Inflammatory macrophage treated with lipopolysaccharide for 1 hour (primary cell): ENCODE results near the gene SP140.
A peak's percentile ranks its signal among the peaks of the same experiment; 100 is the strongest.

Experiments used
- DNase-seq, 2 donors: peaks; one replicate each; pipeline ENCODE4 v3.0.0-alpha.2; 2020 to 2022

SP140 gene

DNA sequence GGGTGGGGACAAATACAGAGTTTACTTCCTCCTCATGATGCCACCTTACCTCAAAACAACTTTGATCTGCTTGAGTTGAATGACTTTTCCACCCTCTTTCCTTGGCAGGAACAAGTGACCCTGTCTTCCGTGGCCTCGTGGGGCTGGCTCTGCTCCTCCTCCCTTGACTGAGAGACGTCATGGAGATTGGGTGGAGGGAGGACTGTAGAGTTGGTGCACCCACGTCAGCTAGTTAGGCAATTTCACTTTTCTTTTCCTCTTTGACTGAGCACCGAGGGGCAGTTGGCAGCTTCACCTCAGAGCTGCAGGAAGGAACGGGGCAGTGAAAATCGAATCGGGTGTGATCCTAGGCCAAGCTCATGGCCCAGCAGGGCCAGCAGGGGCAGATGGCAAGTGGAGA lies at the start of gene SP140:
TSS of gene SP140 (plus strand) at position 251 of the 400 bp plus-strand sequence. CDS start at position 360, 109 bp downstream.
- DNase-seq = peak; percentile 86 to 91

DNA sequence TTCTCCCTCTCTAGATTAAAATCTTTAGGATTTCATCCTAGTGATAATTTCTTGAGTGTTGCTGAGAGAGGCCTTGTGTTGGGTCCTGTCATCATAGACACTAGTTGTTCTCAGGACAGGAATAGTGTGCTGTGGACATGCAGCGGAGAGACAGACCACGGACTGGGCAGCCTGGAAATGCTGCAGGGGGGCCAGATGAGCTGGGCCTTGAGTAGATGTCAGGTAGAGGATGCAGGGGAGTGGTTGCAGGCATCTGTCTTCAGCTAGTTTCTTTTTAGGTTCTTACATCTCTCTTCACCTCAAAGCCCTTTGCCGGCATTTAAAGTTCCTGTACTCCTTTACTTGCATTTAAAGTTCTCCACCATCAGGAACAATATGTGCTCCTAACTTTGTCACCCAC lies 48.5 kb upstream of the SP140 start:
- DNase-seq = no peak

DNA sequence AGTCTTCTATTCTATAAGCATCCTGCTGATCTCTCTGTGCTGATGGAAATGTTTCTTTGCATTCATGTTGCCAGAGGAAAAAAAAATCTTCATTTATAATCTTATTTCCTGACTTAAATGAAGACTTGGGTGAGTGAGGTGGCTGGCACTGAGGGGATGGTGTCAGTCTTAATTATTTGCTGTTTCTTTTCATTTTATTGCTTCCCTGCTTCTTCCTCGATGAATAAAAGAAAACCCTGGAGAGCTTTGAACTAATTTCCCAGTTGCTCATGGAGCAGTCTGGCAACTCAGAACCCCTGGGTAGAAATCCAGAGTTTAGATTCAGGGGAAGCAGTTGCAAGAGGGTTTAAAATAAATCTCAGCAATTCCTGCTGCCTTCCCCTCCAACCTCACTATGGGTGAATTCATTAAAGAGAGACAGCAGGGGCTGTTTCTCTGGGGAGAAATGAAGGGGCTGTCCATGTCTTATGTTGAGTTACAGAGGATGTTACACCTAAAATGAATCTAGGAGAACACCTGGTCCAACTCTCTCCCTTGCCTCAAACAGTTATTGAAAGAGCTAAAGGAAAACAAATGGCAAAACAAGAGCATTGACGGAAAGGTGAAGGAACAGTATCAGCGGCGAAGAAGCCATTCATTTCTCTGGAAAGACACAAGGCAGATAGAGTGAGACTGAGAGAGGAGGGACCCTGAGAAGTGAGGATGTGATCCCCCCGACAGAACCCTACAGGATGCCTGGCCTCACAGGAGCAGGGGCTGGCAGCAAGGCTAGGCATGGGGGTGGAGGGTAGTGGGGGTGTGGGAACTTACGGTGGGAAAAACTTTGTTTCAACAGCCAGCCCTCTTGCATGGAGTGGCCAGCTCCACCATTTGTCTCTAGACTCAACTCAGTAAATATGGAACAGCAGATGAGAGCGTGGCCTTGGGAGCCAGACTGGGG lies 46.7 kb upstream of the SP140 start:
- no peak for DNase-seq

DNA sequence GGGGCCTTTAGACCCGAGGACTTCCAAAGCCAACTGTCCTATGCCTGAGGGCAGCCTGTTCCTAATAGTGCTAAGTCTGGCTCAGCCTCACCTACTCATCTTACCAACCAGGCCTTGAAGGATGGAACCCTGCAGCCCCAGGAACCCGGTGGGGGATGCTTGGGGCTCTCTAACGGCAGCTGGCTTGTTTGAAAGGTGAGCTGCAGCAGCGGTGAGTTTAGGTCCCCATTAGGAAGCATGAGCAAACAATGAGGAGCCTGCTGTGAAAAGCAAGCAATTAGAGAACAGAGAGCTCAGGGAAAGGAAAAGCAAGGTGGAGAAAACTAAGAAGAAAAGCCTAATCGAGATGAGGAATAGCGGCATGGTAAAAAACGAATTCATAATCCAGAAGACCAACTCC lies 45.6 kb upstream of the SP140 start:
- DNase-seq = no peak

DNA sequence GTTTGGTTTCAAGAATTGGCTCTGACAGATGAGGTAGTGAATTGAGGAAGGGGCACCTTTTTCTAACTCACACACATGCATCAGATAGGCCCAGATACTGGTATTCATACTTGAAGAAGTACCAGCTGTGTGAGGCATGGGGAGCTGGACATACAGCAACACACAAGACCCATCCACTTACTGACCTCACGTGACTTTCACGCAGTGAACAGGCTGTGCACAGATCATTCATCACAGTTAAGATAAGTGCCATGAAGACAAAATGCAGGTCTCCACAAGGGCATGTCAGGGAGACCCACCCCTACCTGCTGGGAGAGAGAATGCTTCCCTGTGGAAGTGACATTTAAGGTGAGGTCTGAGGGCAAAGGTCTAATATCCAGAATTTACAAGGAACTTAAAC lies 44.3 kb upstream of the SP140 start:
- no peak for DNase-seq

DNA sequence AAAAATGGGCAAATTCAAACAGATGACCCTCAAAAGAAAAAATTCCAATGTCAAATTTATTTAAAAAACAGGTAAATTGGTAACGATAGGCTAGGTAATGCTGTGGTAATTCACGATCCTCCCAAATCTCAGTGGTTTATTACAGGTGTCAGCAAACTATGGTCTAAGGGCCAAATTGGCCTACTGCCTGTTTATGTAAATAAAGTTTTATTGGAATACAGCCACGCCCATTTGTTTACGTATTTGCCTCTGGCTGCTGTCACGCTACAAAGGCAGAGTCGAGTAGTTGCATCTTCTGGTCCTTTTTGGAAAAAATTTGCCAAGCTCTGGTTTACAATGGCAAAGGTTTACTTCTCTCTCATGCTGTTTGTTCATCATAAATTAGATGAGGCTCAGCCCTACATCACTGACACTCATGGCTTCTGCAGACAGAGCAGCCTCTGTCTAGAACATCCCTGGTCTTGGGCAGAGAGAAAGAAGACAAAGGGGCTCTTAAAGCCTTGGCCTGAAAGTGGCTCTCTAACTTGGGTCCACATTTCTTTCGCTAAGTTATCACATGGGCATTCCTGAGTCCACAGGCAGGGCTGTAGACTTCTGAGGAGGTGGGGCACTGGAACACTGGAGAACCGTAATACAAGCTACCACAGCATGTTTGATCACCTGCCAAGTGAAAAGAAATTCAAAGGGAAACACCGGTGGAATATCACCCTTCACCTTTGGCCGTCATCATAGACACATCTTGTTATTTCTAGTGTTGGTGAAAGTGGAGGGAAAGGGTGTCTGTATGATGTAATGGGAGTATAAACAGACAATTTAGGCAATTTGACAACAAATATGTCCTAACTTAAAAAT lies 40.6 kb upstream of the SP140 start:
- DNase-seq = no peak

DNA sequence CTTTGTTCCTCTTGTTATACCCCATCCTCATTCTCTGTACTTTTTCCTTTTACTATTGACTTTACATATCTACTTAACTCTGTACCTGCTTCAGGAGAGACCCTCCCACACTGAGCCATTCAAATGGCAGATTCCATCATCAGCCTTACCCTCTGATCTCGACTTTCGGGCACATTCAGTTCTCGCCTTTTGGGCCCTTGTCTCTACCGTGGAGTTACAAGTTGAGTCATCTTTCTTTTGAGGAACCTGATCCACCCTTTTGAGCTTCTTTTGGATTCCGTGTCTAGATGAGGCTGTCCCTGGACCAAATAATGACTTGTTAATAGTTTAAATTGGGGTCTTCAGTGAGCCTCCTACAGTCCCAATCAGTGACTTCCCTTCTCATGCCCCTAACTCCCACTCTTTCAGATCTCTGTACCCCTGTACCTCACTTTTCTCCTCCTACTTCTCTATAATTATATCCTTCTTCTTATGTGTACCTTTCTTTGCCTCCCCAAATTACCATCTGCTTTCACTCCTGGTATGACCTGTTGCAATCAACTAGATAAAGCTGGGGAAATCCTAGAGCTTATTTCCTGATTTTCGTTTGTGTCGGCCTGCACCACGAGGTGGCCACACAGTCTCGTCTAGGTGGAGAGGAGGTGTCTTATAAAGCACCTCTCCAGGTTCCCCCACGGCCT lies 23.0 kb upstream of the SP140 start:
- no peak for DNase-seq

DNA sequence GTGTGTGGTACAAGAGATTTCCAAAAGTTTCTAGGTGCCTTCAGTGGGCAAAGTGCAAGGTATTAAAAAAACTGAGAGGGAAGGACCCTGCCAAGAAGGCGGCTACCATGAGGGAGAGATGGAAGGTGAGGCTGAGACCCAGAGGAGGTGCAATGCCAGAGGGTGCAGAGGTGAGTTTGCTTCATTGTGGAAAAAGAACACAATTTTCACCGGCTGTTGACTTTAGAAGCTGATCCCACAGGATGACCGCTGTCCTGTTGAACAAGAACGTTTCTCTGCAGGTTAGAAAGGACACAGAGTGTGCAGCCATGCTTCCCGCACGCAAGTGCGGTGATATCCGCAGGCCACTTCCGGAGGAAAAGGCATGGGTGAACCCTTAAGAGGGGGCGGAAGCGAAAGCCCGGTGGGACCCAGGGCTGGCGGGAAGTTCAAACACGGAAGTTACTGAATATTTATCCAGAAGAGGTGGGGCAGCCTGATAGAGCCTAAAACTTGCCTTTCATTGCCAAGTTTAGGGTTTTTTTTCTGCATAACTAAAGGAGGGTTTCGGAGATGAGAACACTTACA lies 22.3 kb upstream of the SP140 start:
- no peak for DNase-seq

DNA sequence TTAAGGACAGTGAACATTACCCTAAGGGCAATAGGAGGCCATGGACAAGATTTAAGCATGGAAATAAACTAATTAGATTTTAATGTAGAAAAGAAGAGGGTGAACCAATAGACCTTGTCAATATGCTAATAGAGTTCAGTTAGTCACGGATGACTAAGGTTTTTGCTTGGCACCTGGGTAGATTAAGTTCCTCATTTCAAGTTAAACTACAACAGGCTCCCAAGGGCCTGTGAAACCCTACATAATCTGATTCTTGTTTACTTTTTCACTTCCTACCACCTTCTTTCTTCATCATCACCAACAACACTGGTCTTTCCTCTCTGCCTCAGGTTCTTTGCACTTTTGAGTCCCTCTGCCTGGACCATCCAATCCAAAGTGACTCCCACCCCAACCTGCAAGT lies 20.5 kb upstream of the SP140 start:
- no peak for DNase-seq

DNA sequence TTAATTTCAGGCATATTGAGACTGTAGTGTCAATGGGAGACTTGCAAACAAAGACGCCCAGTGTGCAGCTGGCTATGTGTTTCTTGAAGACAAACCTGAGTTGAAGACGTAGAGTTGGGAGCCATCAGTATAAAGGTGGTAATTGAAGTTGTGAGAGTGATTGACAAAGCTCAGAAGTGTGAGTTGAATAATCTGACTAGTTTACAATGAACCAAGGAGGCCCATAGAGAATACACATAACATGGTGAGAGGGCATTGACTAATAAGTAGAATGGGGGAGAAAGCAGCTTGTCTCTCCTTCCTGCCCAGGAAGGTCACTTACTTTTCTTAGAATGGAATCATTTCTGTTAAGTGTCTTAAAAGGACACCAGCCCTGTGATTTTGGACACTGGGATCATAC lies 19.8 kb upstream of the SP140 start:
- no peak for DNase-seq

DNA sequence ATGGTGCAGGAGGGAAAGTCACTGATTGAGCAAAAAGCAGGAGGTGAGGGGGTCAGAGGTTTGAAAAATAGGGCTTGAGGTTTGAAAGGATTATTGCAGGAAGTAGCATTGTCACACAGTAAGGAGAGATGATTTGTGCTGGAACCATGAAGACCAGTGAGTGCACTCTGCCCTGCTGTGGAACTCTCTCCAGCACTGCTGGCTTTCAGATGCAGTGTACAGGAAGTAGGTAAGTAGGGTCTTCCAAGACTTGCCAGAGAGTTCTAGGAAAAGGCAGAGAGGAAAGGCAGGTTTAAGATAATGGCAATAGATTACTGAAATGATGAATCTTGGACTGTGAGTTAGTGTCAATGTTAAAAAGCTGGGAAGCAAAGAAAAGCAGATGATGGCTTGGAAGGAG lies 17.0 kb upstream of the SP140 start:
- no peak for DNase-seq

DNA sequence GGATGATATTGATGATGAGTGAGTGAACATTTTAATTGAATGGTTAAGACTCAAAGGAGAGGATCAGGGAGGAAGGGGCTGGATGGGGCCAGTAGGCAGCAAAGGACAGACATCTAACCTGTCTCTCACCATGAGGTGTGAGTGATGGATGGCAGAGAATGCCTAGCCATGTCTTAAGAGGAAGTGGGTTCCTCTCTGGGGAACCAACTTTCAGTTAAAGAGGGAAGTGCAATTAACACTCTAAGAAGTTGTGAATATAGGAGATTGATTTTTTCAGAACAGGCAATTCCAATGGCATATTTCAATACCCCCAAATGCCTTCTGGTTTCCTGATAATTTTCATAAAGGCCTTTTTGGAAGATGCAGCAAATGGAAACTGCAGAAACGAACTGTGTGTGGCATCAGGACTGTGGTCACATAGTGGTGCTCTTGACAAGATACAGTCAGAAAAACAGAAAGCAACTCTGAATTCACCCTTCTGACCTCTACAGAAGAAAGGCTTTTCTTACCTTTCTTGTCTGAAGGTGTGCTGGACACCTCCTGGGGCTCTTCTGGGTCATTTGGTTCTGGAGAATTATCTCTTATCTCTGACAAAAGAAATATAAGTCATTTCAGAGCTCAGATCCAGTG lies 16.0 kb upstream of the SP140 start:
- DNase-seq = peak; percentile 15 to 53

DNA sequence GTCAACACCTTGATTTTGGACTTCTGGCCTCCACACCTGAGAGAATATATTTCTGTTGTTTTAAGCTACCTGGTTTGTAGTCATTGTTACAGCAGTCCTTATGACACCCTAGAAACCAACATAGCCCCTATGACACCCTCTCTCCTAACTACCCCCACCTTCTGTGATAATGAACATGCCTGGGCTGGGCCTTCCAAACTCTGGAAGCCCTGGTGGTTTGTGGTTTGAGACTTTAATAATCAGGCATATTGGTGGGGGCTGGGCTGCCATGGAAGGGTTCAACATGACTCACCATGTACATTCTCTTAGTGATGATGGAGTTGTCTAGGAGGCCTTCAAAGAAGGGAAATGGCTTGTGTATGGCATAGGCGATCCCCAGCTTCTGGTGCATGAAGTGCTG lies 9.0 kb upstream of the SP140 start:
- no peak for DNase-seq

DNA sequence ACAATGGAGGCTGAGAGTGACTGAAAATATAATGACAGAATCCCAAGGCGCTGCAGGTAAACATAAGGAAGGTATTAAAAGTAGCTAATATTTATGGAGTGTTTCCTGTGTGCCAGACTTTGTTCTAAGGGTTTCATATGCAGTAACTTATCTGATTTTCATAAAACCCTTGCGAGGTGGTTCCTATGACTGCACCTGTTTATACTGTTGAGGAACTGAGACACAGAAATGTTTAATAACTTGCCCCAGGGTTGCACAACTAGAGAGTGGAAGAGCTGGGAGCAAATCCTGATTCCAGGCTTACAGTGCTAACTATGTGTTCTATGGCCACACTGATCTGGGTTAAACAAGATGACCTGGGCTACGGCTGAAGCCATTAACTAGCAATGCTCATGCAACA lies 8.1 kb upstream of the SP140 start:
- DNase-seq = no peak

DNA sequence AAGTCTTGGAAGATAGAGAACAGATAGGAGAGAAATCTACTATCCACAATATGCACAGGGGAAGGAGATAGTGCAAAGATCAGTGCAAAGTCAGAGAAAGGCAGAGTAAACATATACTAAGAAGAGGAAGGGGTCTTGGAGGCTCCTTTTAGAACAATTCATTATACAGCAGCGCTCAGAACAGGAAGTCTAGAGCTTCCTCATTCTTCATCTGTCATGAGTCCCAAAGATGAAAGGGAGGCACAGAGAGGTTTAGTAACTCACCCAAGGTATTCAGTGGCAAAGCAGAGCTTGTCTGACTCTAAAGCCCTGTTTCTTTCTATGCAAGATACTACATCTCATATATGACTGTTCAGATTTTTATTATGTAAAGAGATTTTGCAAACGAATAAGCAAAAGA lies 7.1 kb upstream of the SP140 start:
- DNase-seq = peak; percentile 63 to 74

DNA sequence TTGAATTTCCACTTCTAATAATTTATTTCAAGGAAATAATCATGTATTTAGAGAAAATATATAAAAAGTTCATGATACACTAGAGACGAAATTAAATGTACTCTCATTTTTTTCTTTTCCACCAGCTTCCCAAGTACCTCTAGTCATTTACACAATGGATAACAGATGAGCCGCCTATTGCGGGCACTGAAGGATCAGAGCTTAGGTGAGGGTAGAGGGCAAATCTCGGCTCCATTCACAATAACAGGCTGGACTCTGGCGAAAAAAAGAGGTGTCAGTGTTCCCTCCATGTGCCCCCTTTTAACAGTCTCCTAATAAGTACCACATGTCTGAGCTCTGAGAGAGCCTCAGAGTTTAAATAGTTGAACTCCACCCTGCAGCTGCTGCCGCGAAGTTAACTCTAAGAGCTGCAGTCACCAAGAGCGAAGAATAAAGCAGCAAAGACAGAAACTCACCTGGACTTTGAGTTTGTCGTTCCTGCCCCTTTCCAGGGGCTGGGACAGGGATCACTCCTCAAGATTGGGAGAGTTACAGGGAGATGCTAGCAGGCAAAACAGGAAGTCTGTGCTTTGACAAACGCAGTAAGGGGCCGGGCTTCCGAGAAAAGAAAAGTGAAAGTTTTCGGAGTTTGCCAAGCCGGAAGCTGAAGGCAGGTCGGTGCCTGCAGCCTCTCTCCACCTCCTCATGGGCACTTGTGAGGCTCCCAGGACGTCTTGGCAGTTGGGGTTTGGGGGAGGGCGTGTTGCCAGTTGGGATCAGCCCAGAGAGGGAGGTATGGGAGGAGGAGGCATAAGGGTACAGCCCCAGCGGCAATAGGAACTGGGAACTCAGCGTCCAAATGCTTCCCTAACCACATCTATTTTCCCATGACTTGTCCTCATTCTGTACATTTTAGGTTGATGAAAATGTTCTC lies 5.9 kb upstream of the SP140 start, which contains the start of gene SP110:
TSS of gene SP110 (minus strand) at position 566 of the 913 bp plus-strand sequence. CDS start 3,057 bp downstream, outside the sequence.
- DNase-seq = peak; percentile 94 to 95

DNA sequence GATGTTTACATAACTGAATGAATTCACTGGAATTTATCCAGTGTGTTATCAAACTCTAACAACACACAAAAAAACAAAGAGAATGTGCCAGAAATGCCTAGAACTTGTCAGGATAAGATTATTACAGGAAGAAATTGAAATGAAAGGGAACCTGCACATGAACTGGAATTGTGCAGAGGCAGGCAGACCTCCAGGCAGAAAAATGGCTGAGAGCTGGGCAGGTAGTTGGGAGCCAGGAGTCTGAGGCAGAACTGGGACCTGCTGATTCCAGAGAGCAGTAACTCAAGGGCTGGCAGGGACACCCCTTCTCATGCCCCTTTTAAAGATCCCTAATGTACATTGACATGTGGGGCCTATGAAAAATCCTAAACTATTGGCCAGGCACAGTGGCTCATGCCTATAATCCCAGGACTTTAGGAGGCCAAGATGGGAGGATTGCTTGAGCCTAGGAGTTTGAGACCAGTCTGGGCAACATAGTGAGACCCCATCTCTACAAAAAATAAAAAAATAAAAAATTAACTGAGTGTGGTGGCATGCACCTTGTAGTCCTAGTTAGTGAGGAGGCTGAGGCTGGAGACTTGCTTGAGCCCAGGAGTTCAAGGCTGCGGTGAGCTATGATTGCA lies 5.1 kb upstream of the SP140 start:
- DNase-seq = no peak

DNA sequence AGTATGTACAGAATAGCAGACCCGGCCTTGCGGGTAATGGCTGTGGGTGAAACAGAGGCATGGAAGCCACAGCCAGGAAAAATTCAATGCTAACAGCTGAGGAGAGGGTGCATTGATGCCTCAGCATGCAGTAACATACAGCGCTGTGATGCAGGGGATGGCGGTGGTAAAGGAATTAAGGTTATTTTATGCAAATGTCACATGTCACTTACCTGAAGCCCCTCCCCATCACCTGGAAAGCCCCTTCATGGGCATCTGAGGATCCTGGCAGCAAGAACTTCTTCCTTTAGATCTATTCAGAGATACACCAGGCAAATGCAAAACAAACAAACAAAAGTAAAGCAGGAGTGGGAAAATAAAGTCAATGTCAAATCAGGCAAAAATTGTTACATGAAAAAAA lies 4.0 kb upstream of the SP140 start:
- no peak for DNase-seq

DNA sequence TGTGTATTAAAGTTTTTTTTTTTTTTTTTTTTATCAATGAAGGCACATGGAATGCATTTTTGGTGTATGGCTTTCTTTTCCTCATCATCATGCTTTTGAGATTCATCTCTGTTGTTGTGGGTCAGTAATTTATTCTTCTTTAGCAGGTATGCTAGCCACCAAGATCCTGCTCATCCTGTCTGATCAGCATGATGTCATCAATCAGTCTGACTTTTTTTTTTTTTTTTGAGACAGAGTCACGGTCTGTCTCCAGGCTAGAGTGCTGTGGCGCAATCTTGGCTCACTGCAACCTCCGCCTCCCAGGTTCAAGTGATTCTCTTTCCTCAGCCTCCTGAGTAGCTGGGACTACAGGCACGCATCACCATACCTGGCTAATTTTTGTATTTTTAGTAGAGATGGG lies 2.7 kb upstream of the SP140 start:
- DNase-seq = peak in 1 of 2 donors; percentile 17

DNA sequence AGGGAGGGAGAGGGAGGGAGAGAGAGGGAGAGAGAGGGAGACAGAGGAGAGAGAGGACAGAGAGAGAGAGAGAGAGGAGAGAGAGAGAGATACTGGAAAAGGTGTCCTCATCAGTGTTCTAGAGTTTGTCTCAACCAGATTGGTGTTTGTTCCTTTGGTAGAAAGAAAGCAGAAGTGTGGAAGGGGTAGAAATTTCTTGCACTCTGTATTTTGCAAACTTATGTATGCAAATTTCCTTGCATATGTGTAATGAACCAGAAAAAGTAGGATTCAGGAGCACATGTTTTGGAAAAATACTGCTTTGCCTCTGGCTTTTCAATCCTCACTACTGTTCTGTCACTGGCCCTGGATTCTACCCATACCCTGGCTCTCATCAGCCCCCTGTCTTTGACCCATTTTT lies 1.1 kb upstream of the SP140 start:
- peak; percentile 73 to 77 for DNase-seq
